HCT116 (cell line): ENCODE data around the gene THSD4. TPM values are rescaled to one million over a fixed set of nuclear protein-coding genes. Genes with fewer than 3 reads are reported as not detected.

Source experiments
- ATAC-seq: fragments of 200-7000 bp; cut with Tn5 transposase; 2 replicates; pipeline ENCODE4 v1.9.1; 2020; ENCODE audit warnings: mild to moderate bottlenecking, moderate library complexity
- BruUV-seq: library from RNA; stranded (reverse); fragments of 400-500 nt; replicated peaks from 2 replicates; lab custom pipeline; 2021; lab: Mats Ljungman, UMichigan
- CTCF ChIA-PET: fragments of 300-600 bp; sonication (Branson Sonifier 250); formaldehyde crosslinking; loops from one replicate; lab custom pipeline; 2021; ENCODE audit warnings: antibody characterized with exemption; lab: Charles Lee
- POLR2A ChIA-PET: fragments of 300-600, 350-600 bp; sonication (Branson Sonifier 250); formaldehyde crosslinking; loops from one replicate; lab custom pipeline; 2021; ENCODE audit warnings: antibody characterized with exemption; lab: Charles Lee
- RAD21 ChIA-PET, 2 experiments: fragments of 300-600 bp; sonication (Branson Sonifier 250); formaldehyde crosslinking; loops; one replicate each; lab custom pipeline; 2023; ENCODE audit warnings: low total read pairs in 2 of 2; ENCODE audit not compliant: uncharacterized antibody in 2 of 2, unreplicated experiment in 2 of 2, low non-redundant PET in 1 of 2; lab: Charles Lee
- DNase-seq: peaks from one replicate; pipeline ENCODE4 v3.0.0-alpha.2; 2010; ENCODE audit warnings: low read depth, low spot score
- H2AFZ ChIP-seq: fragments of 200-600 bp; shearing (Covaris generic), sonication (generic); 2 replicates; pipeline ENCODE4 v1.6.1; 2017; ENCODE audit warnings: low read depth, mixed run types, mixed read lengths, antibody characterized with exemption, low read length; ENCODE audit not compliant: poor library complexity, severe bottlenecking
- H3K27ac ChIP-seq: 2 replicates; pipeline ENCODE4 v1.5.1; 2012; ENCODE audit warnings: low read depth, low read length
- H3K27me3 ChIP-seq: fragments of 200-600 bp; sonication (generic); 2 replicates; pipeline ENCODE4 v1.6.1; 2016; ENCODE audit warnings: mixed run types, low read length, mixed read lengths; ENCODE audit not compliant: insufficient read depth
- H3K36me3 ChIP-seq, 2 experiments: fragments of 200-500 bp in 1 of 2; fragments of 200-600 bp in 1 of 2; sonication (Bioruptor generic) in 1 of 2; sonication (generic) in 1 of 2; 2 replicates each; pipeline versions ENCODE4 v1.5.1 to v1.6.1; 2014 to 2016; ENCODE audit warnings: low read length in 2 of 2, inconsistent platforms in 1 of 2, mixed read lengths in 1 of 2, mixed run types in 1 of 2; ENCODE audit not compliant: insufficient read depth in 2 of 2, control insufficient read depth in 1 of 2
- H3K4me1 ChIP-seq, 2 experiments: fragments of 200-600 bp in 1 of 2; sonication (generic) in 1 of 2; 2 replicates each; pipeline versions ENCODE4 v1.5.1 to v1.6.1; 2012 to 2017; ENCODE audit warnings: low read length in 2 of 2, inconsistent platforms in 1 of 2, mild to moderate bottlenecking in 1 of 2, mixed read lengths in 1 of 2, mixed run types in 1 of 2, moderate library complexity in 1 of 2; ENCODE audit not compliant: insufficient read depth in 2 of 2, control insufficient read depth in 1 of 2
- H3K4me2 ChIP-seq: fragments of 200-600 bp; sonication (generic); 2 replicates; pipeline ENCODE4 v1.6.1; 2017; ENCODE audit warnings: mixed run types, low read length, mixed read lengths
- H3K4me3 ChIP-seq, 2 experiments: fragments of 200-600 bp in 1 of 2; sonication (generic) in 1 of 2; replicated peaks in 1 of 2; 2 replicates each; pipeline ENCODE4 v1.5.1; 2011 to 2016; ENCODE audit warnings: low read length in 2 of 2, control low read depth in 1 of 2, low read depth in 1 of 2, mild to moderate bottlenecking in 1 of 2, mixed read lengths in 1 of 2, mixed run types in 1 of 2
- H3K79me2 ChIP-seq: fragments of 200-600 bp; sonication (generic); 2 replicates; pipeline ENCODE4 v1.6.1; 2017; ENCODE audit warnings: mild to moderate bottlenecking, mixed run types, low read length, moderate library complexity, mixed read lengths; ENCODE audit not compliant: insufficient read depth
- H3K9ac ChIP-seq: fragments of 200-600 bp; sonication (generic); 2 replicates; pipeline ENCODE4 v1.6.1; 2016; ENCODE audit warnings: low read length, mixed read lengths
- H3K9me2 ChIP-seq: fragments of 200-600 bp; sonication (generic), shearing (Covaris generic); 2 replicates; pipeline ENCODE4 v1.6.1; 2017; ENCODE audit warnings: mixed run types, mild to moderate bottlenecking, moderate library complexity; ENCODE audit not compliant: insufficient read depth
- H3K9me3 ChIP-seq, 2 experiments: fragments of 200-500 bp in 1 of 2; fragments of 200-600 bp in 1 of 2; sonication (Bioruptor generic) in 1 of 2; sonication (generic) in 1 of 2; 2 replicates each; pipeline ENCODE4 v1.6.1; 2014 to 2017; ENCODE audit warnings: low read length in 2 of 2, mixed read lengths in 2 of 2, inconsistent platforms in 1 of 2, low read depth in 1 of 2, mild to moderate bottlenecking in 1 of 2, mixed run types in 1 of 2, moderate library complexity in 1 of 2; ENCODE audit not compliant: control insufficient read depth in 1 of 2, insufficient read depth in 1 of 2
- H4K20me1 ChIP-seq: fragments of 200-600 bp; sonication (generic), shearing (Covaris generic); 2 replicates; pipeline ENCODE4 v1.6.1; 2017; ENCODE audit warnings: mixed run types, mild to moderate bottlenecking, moderate library complexity; ENCODE audit not compliant: insufficient read depth
- CEBPB ChIP-seq: IDR thresholded peaks from 2 replicates; pipeline ENCODE4 v1.6.1; 2012; ENCODE audit warnings: low read depth
- EGR1 ChIP-seq: IDR thresholded peaks from 2 replicates; pipeline ENCODE4 v1.6.1; 2012; ENCODE audit warnings: low read depth
- EZH2 ChIP-seq: fragments of 200-600 bp; sonication (generic); IDR thresholded peaks from 2 replicates; pipeline ENCODE4 v1.6.1; 2017; ENCODE audit warnings: antibody characterized with exemption, mixed run types
- EZH2phosphoT487 ChIP-seq: fragments of 200-600 bp; IDR thresholded peaks from 2 replicates; pipeline ENCODE4 v1.6.1; 2018; ENCODE audit warnings: antibody characterized with exemption, borderline replicate concordance
- JUND ChIP-seq: IDR thresholded peaks from 2 replicates; pipeline ENCODE4 v1.6.1; 2012
- POLR2A ChIP-seq: IDR thresholded peaks from 2 replicates; pipeline ENCODE4 v1.7.0; 2011; ENCODE audit warnings: borderline replicate concordance; ENCODE audit not compliant: insufficient read depth, insufficient read length; ENCODE audit errors: extremely low read depth
- POLR2AphosphoS5 ChIP-seq: IDR thresholded peaks from 2 replicates; pipeline ENCODE4 v1.6.1; 2011; ENCODE audit warnings: mild to moderate bottlenecking, low read depth, low read length, moderate library complexity
- RAD21 ChIP-seq: IDR thresholded peaks from 2 replicates; pipeline ENCODE4 v1.6.1; 2012; ENCODE audit warnings: low read depth, mild to moderate bottlenecking
- SP1 ChIP-seq: IDR thresholded peaks from 2 replicates; pipeline ENCODE4 v1.6.1; 2012; ENCODE audit warnings: low read depth
- TCF7L2 ChIP-seq: IDR thresholded peaks from 2 replicates; pipeline ENCODE4 v1.7.0; 2011; ENCODE audit warnings: borderline replicate concordance, inconsistent platforms; ENCODE audit not compliant: insufficient read depth, insufficient read length; ENCODE audit errors: extremely low read depth
- YY1 ChIP-seq: IDR thresholded peaks from 2 replicates; pipeline ENCODE4 v1.6.1; 2011; ENCODE audit warnings: low read length, low read depth, moderate library complexity, mild to moderate bottlenecking; ENCODE audit not compliant: insufficient replicate concordance; ENCODE audit errors: extremely low read depth
- ZFX ChIP-seq: fragments of 450-650 bp; IDR thresholded peaks from 2 replicates; pipeline ENCODE4 v1.6.1; 2017
- intact Hi-C: fragments of 100-400 bp; cut with micrococcal nuclease; formaldehyde crosslinking; loops from 2 replicates; pipeline ENCODE4 v1.10.0; 2022
- total RNA-seq: library from RNA; stranded (reverse); gene quantifications from one replicate; pipeline ENCODE4 v1.2.1, GENCODE V29; 2021; ENCODE audit not compliant: unreplicated experiment
- TF ChIP-seq, protein P1 (sequence below): IDR thresholded peaks from 2 replicates; pipeline ENCODE4 v1.6.1; 2012
- TF ChIP-seq, protein P2 (sequence below): IDR thresholded peaks from 2 replicates; pipeline ENCODE4 v1.6.1; 2011; ENCODE audit warnings: mild to moderate bottlenecking, low read length, moderate library complexity; ENCODE audit not compliant: insufficient replicate concordance; ENCODE audit errors: extremely low read depth
- TF ChIP-seq, protein P3 (sequence below): IDR thresholded peaks from 2 replicates; pipeline ENCODE4 v1.6.1; 2012

The THSD4 gene
- total RNA-seq, 1 experiment from 2014 or later = 30.5 TPM

DNA sequence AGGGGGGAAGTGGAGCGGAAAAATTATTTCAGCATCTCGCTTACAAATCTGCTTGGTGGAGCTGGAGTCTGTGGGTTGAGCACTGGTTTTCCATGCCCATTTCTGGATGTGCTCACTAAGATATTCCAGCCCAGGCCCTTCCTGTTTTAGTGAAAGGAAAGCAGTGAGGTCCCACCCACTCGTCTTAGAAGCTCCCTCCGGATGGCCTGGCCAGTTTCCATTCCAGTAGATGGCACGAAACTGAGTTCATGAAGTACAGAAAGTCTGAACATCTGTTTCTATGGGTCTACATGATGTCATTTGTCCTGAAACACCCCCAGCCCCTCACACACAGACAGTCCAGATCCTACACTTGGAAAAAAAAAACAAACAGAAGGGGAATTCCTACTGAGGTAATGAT is 31.9 kb upstream of the THSD4 start:
- ChIA-PET CTCF (no interaction called here), RAD21 (no interaction called here), POLR2A (no interaction called here)
- Histone ChIP-seq H4K20me1 (no peaks in the 10 kb centered on the region), H3K27ac (no peak overlapping the region), H3K4me3 (no peak overlapping the region), H2AFZ (no peak overlapping the region), H3K4me2 (no peak overlapping the region), H3K4me1 (no peaks in the 10 kb centered on the region), H3K9me3 (no peaks in the 10 kb centered on the region), H3K79me2 (no peaks in the 10 kb centered on the region), H3K9me2 (no peaks in the 10 kb centered on the region), H3K27me3 (no peaks in the 10 kb centered on the region), H3K36me3 (no peaks in the 10 kb centered on the region), H3K9ac (no peak overlapping the region)
- no peak for ATAC-seq
- no peak for DNase-seq
- TF ChIP-seq RAD21 (no peak), EZH2phosphoT487 (no peak), YY1 (no peak), POLR2A (no peak), TCF7L2 (no peak), POLR2AphosphoS5 (no peak), SP1 (no peak), JUND (no peak), CEBPB (no peak), EGR1 (no peak), ZFX (no peak), EZH2 (no peak)
- TF ChIP-seq, protein P1, sequence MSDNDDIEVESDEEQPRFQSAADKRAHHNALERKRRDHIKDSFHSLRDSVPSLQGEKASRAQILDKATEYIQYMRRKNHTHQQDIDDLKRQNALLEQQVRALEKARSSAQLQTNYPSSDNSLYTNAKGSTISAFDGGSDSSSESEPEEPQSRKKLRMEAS = no peak
- TF ChIP-seq, protein P2, sequence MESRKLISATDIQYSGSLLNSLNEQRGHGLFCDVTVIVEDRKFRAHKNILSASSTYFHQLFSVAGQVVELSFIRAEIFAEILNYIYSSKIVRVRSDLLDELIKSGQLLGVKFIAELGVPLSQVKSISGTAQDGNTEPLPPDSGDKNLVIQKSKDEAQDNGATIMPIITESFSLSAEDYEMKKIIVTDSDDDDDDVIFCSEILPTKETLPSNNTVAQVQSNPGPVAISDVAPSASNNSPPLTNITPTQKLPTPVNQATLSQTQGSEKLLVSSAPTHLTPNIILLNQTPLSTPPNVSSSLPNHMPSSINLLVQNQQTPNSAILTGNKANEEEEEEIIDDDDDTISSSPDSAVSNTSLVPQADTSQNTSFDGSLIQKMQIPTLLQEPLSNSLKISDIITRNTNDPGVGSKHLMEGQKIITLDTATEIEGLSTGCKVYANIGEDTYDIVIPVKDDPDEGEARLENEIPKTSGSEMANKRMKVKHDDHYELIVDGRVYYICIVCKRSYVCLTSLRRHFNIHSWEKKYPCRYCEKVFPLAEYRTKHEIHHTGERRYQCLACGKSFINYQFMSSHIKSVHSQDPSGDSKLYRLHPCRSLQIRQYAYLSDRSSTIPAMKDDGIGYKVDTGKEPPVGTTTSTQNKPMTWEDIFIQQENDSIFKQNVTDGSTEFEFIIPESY = no peak
- TF ChIP-seq, protein P3, sequence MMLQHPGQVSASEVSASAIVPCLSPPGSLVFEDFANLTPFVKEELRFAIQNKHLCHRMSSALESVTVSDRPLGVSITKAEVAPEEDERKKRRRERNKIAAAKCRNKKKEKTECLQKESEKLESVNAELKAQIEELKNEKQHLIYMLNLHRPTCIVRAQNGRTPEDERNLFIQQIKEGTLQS = no peak
- BruUV-seq = no TSS peak
- intact Hi-C loops = no loop called here
